ENCODE measurements around the gene CMKLR1.

Gene CMKLR1

GRCh38 chr12:108313606-108314351 lies 25.3 kb downstream of the CMKLR1 start:
- no peak for DNase-seq

DNA sequence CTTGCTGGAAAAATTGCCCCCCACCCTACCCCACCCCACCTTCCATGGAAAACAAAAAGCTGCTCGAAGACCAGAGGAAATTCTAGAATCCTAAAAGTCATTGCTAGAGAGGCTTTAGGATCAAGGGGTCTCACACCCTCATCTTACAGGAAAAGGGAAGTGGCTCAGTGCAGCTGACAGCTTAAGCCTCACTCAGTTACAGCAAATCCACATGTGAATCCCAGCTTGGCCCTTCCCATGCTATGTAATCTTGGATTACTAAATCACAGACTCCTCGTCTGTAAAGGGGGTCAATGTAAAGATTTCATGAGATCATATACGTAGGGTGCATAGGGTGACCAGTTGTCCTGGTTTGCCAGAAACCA lies 25.9 kb downstream of the CMKLR1 start:
- no peak for DNase-seq

DNA sequence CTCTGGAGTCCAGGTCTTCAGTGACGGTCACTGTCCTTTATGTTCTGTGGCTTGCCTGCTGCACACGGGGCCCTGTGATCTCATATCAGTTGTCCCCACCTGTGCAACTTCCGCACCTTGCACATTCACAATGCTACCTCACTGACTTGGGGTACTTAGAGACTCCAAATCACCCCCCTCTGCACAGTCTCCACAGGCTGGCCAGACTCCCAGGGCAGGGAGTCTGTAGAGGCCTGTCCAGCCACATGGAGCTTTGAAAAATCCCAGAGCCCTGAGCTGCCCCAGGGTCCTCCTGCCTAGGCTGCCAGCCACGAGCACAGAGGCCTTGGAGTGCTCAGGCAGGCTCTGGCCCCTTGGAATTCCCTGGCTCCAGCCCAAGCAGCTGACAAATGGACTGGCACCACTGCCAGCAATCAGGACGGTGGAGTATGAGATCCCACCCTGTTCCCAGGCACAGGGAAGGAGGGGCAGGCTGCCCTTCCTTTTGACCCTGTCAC lies 26.4 kb downstream of the CMKLR1 start:
- DNase-seq: no peak

- no peak for DNase-seq
Observed at GRCh38 chr12:108312073-108312659, 26.9 kb downstream of the CMKLR1 start.

GRCh38 chr12:108311605-108312004 lies 27.5 kb downstream of the CMKLR1 start:
- no peak for DNase-seq

- DNase-seq: no peak
Observed at GRCh38 chr12:108310489-108310888, 28.6 kb downstream of the CMKLR1 start.

DNA sequence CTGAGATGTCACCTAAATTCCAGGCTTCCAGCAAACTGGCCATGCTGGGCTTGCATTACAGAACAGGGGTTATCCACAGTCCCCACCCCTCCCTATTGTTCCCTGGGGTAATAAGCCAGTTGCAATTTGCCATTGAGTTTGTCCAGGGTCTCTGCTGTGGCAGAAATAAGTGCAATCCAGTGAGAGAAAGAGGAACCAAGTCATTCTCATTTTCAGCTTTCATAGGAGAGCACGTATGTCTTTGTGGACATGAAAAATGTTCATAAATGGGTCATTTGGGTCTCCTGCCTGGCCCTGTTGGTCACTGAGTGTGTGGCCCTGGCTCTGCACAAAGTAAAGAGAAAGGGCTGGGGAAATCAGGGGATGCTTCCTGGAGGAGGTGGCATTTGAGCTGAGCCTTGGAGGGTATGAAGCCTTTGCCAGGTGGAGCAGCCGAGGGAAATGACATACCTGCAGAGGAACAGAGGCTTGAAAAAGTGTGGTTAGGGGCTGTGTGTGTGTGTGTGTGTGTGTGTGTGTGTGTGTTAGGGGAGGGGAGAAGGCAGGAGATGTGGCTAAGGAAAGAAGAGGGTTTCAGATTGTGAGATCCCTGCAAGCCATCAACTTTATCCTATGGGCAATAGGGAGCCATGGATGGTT lies 29.3 kb downstream of the CMKLR1 start:
- no peak for DNase-seq

DNA sequence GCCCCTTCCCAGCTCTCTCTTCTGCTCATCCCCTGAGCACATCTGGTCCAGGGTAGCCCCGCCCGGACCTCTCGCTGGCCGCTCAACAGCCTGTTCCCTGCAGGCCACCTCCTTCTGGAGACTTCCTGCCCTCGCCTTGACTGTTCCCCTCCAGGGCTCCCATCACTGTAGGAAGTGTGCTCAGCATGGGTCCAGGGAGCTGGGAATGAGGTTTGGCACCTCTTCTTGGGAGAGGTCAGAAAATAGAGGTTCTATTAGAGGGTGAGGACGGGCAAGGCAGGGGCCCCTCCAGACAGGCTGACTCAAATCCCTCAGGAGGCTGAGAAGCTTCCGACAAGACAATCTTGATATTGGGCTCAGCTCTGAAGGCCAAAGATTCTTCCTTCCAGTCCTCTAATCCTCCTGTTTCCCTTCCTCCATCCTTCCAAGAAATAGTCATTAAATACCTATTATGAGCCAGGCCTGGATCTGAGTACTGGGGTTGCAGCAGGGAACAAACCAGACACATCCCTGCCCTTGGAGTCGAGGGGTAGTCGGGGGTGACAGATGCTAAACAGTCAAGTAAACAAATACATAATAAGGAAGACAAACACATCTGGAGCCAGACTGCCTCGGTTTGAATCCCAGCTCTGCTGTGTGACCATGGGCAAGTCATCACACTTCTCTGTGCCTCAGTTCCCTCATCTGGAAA lies 30.6 kb downstream of the CMKLR1 start:
- DNase-seq: no peak

- no peak for DNase-seq
Observed at GRCh38 chr12:108307006-108307405, 32.1 kb downstream of the CMKLR1 start.

DNA sequence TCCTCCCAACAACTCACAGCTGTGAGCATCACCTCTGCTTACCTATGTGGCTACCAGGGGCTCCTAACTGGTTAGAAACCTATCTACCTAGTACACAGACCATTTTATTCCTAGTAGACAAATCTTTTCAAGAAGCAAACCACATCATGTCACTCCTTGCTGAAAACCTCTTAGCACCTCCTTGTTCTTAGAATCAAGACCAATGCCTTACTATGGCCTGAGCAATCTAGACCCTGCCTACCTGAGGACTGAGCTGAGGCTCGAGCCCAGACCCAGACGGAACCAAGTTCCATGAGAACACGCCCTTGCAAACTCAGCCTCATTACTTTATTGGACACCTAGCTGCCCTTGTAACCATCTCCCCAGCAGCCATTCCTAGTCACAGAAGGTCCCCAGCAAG lies 32.6 kb downstream of the CMKLR1 start:
- no peak for DNase-seq

DNA sequence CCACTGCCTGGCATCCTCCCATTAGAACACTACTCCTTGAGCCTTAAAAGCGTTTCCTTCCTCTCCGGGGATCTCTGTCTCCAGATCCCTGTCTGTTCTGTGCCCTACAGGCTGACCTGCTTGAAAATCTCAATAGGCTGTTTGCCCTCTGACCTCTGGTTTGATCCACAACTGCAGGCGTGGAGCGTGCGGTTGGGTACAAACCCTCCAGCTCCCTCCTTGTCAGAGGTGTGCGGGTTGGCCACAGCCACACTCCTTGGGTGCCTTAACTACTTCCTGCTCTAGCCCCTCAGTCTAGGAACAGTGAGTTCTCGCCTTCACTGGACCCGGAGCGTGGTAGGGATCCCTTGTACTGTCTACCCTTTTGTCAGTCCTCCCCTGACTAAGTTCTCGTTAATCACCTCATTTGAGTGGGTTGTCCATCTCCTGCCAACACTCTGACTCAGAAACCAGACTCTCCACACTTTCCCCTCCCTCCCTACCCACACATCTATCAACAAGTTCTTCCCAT lies 33.1 kb downstream of the CMKLR1 start:
- DNase-seq: no peak

DNA sequence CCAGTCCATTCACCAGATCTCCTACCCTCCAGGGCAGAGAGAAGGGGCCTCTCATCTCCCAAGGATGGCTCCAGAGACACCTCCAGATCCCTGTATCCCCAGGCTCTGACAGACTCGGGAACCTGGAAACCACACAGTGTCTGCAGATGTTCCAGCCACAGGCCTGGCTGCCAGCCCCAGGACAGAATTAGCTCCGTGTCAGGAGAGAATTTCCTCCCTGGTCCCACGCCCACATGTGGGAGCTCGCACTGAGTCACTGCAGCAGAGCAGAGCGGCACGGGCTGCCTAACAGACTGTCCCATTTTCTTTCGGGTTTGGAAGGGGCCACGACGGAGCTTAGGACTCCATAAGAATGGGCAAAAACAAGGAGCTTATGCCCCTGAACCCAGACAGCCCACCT lies 33.6 kb downstream of the CMKLR1 start:
- no peak for DNase-seq

DNA sequence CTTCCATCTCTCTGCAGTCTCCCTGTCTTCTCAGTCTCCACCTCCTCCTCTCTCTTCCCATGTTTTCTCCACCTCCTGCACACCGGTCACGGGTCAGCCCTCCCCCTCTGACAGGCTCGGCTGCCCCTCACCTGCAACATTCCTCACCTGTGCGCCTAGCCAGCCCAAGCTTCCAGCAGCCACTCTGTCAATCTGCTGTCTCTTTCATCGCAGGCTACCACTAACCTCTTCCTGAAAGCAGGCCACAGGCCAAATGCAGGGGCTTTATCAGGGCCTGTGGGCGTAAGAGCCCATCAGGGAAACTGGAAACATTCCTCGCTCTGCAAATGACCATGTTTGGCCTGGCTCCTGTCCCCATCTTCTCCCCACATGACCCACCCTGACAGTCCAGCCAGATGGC lies 34.5 kb downstream of the CMKLR1 start:
- no peak for DNase-seq

- DNase-seq: no peak
Observed at GRCh38 chr12:108303703-108304102, 35.4 kb downstream of the CMKLR1 start.

DNA sequence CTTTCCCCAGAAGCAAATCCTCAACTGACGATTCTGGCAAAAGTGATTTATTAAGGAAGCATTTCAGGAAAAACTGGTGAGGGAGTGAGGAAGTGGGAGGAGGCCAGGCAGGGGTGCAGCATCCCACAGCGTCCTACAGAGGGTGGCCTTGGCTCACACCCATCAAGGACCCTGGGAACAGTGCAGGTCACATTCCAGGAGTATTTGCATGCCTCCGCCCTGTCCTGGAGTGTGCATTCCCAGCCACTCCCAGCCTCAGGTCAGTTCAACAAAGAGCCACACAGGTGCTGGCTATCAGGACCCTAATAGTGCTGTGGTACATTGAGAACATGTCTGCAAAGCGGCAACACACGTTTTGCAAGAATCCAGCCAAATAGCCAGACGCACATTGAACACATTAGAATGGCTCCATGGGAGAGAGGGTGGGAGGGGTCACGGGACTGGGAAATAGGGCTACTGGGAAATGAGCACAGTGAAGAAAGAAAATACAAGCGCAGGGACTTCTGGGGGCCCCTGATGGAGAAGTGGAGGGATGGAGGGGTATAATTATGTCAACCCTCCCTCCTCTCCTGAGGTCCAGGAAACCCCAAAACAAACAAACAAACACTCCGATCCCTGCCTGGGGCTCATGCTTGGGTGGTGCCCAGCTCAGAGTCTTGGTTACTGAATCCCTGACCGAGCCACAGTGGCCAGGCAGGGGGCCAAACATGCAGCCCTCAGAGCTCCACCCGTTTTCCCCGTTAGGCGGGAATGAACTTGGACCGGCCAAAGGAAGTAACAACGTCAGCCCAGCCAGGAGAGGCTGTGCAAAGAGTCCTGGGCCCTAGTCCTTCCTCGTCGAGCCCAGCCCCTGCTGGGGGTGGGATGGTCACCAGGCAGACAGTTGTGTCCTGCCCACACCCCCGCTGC lies 36.5 kb downstream of the CMKLR1 start:
- DNase-seq: no peak

DNA sequence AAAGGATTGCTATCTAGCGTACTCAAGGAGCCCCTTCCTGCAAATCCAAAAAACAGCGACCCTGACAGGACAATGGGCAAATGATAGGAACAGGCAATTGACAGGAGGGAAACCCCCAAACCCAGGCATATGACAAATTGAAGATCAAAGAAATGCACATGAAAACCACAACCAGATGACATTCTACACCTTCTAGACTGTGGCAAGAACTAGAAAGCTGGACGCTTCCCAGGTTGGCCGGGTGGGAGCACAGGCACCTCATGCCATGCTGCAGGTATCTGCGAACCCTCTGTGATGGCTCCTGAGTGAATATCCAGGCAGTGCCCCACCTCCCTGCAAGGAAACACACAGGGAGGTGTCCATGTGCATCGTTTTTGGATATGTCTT lies 37.1 kb downstream of the CMKLR1 start:
- no peak for DNase-seq

DNA sequence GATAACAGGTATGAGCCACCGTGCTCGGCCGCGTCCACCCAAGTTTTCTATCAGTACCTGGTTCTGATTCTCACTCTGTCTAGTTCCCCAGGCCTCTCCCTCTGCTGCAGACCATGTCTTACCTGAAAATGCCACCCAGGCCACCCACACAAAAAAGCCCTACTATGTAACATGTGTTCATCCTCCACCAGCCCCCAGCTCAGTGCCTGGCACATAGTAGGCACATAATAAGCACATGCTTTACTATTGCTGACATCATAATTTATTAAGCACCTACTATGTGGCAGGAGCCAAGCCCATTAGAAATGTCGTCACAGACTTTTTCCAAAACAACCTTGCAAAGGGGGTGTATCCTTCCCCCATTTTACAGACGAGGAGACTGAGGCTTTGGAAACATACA lies 37.8 kb downstream of the CMKLR1 start:
- no peak for DNase-seq

DNA sequence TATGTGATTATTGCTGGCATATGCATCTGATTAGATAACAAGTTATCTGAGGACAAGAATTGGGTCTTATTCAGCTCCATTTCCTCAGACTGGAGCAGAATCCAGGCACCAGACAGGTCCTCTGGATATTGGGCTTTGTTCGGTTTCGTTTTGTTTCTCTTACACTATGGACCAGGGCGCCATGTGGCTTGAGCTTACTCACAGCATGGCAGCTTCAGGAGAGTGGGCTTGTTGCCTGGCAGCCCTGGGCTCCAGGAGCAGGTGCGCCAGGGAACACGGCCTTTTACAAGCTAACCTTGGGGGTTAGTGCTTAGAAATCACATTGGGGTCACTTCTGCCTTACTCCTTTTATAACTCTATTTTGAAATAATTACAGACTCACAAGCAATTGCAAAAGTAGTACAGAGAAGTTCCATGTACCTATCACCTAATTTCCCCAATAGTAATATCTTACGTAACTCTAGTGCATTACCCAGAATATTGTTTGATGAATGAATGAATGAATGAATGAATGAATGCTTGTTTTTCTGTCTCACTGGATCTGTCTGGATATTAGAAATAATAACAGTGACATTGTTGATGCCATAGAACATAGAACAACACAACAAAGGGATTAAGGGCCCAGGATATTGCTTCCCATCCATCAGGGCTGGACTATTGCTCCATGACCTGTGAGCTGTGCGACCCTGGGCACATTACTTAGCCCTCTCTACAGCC lies 39.0 kb downstream of the CMKLR1 start:
- no peak for DNase-seq

- no peak for DNase-seq
Observed at GRCh38 chr12:108299516-108299915, 39.6 kb downstream of the CMKLR1 start.

DNA sequence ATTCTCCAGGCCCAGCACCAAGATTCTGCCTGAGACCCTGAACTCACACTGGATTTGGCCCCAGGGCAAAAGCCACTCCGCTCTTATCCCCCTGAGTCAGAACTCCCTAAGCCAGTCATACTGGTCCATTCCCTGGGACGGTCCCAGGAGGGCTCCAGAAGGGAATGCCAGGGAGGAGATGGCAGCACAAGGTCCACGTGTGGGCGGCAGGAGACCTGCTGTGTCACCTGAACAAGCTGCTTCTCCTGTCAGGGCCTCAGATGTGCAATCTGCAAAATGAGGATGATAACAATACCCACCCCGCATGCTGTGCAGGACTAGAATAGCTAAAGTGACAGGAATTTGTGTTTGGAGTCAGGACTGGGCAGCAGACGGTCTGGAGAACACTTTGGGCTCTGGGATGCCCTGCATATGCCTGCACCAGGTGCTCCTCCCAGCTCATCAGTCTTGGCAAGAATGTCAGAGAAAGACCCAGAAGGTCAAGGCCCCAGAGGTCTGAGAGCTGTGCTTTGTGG lies 40.3 kb downstream of the CMKLR1 start:
- no peak for DNase-seq

Data from NCI-H1436 treated with DMSO at 0.1 percent for 48 hours (cell line).